Natural killer cell (primary cell): Measurements from ENCODE around the gene NAP1L1. TPM values are rescaled to one million over a fixed set of nuclear protein-coding genes. Genes with fewer than 3 reads are reported as not detected.

Source experiments
- ATAC-seq, 3 donors: fragments of 150-1000 bp in 2 of 3; fragments of 200-7000 bp in 1 of 3; cut with Tn5 transposase; 1 replicate in 1 of 3; 2 replicates in 2 of 3; pipeline ENCODE4 v1.10.0; 2021; ENCODE audit warnings: mild to moderate bottlenecking in 2 of 3, moderate library complexity in 2 of 3
- DNase-seq, 2 donors: peaks; one replicate each; pipeline versions ENCODE4 v3.0.0 to v3.0.0-alpha.2; 2013 to 2021; ENCODE audit warnings: mixed read lengths in 1 of 2
- H3K27ac ChIP-seq: one replicate; pipeline ENCODE4 v1.5.1; 2013; ENCODE audit warnings: mild to moderate bottlenecking, low read length
- H3K27me3 ChIP-seq: one replicate; pipeline ENCODE4 v1.6.1; 2013; ENCODE audit warnings: low read length; ENCODE audit not compliant: control insufficient read depth, insufficient read depth
- H3K36me3 ChIP-seq: one replicate; pipeline ENCODE4 v1.6.1; 2013; ENCODE audit warnings: low read length; ENCODE audit not compliant: control insufficient read depth, insufficient read depth
- H3K4me1 ChIP-seq: one replicate; pipeline ENCODE4 v1.6.1; 2013; ENCODE audit warnings: low read length; ENCODE audit not compliant: control insufficient read depth, insufficient read depth
- H3K4me3 ChIP-seq: one replicate; pipeline ENCODE4 v1.5.1; 2013; ENCODE audit warnings: low read length
- H3K9me3 ChIP-seq: one replicate; pipeline ENCODE4 v1.6.1; 2013; ENCODE audit warnings: low read length; ENCODE audit not compliant: control insufficient read depth, insufficient read depth
- H3K27ac Mint-ChIP-seq, 2 donors: one replicate each; pipeline ENCODE4 v1.8.0; 2022; ENCODE audit warnings: mild to moderate bottlenecking in 2 of 2, mixed read lengths in 2 of 2, moderate library complexity in 1 of 2
- H3K27me3 Mint-ChIP-seq, 2 donors: one replicate each; pipeline ENCODE4 v1.8.0; 2022; ENCODE audit warnings: low read depth in 2 of 2, mixed read lengths in 2 of 2
- H3K36me3 Mint-ChIP-seq: one replicate; pipeline ENCODE4 v1.8.0; 2022; ENCODE audit warnings: mixed read lengths
- H3K4me1 Mint-ChIP-seq, 2 donors: one replicate each; pipeline ENCODE4 v1.8.0; 2022; ENCODE audit warnings: mixed read lengths in 2 of 2
- H3K4me3 Mint-ChIP-seq: one replicate; pipeline ENCODE4 v1.8.0; 2022; ENCODE audit warnings: mild to moderate bottlenecking, moderate library complexity, mixed read lengths
- H3K9me3 Mint-ChIP-seq, 2 donors: one replicate each; pipeline ENCODE4 v1.8.0; 2022; ENCODE audit warnings: mixed read lengths in 2 of 2
- WGBS: methylation state at CpG from one replicate; pipeline ENCODE4 v1.1.7; 2013; ENCODE audit warnings: missing lambda C conversion rate; ENCODE audit not compliant: insufficient coverage; 5-methylcytosine and 5-hydroxymethylcytosine counted together
- intact Hi-C: fragments of 100-400 bp; cut with micrococcal nuclease; formaldehyde crosslinking; loops from one replicate; pipeline ENCODE4 v1.14.2; 2022
- total RNA-seq, 4 donors: library from RNA; stranded (reverse); fragments of 120-200 nt in 1 of 4; gene quantifications; one replicate each; pipeline versions ENCODE4 v1.2.3 to v1.2.4, GENCODE V29; 2013 to 2022
- TF ChIP-seq, protein P1 (sequence below): fragments of 200-600 bp; IDR thresholded peaks from one replicate; pipeline ENCODE4 v1.8.0; 2022; ENCODE audit warnings: antibody characterized with exemption

Gene NAP1L1
- total RNA-seq, 3 donors from 2014 or later (not counting 1 experiment from before 2014, with no cell fraction given): 264 to 431 (median 286) TPM

DNA sequence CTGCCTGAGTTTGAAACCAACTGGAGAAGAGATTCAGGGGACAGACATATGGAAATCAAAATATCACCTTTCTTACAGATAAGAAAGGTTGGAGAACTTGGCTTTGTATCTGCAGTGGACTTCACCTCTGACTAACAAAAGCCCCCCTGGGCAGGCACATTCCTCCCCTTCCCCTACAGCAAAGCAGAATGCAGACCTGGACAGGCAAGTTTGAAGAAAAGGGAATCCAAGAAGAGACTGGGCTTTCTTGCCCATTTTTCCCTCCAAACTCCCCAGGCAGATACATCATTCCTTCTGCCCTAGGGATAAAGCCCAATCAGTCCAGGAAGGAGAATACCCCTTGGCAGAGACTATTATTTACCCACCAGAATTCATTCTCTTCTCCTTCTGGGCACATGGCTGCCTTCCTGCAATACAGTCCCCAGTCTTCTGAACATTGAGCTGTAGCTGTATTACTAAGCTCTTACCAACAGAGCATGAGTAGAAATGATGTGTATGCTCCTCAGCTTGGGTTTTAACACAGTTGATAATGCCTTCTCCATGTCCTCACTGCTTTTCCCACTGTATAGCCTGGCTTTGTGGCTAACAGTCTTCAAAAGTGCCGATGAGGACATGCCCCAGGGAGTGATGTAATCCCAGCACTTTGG is 17.4 kb upstream of the NAP1L1 start:
- no peaks in the 10 kb centered on the region for H3K36me3 ChIP-seq
- ATAC-seq: no peak
- Mint-ChIP-seq H3K9me3 (no peaks in the 10 kb centered on the region), H3K4me1 (no peaks in the 10 kb centered on the region), H3K4me3 (no peak overlapping the region), H3K36me3 (no peaks in the 10 kb centered on the region), H3K27me3 (no peaks in the 10 kb centered on the region), H3K27ac (no peak overlapping the region)
- no peaks in the 10 kb centered on the region for H3K9me3 ChIP-seq
- no peak overlapping the region for H3K4me3 ChIP-seq
- no peak overlapping the region for H3K27ac ChIP-seq
- intact Hi-C loops: no loop called here
- H3K27me3 ChIP-seq: no peaks in the 10 kb centered on the region
- DNase-seq: no peak
- TF ChIP-seq, protein P1, sequence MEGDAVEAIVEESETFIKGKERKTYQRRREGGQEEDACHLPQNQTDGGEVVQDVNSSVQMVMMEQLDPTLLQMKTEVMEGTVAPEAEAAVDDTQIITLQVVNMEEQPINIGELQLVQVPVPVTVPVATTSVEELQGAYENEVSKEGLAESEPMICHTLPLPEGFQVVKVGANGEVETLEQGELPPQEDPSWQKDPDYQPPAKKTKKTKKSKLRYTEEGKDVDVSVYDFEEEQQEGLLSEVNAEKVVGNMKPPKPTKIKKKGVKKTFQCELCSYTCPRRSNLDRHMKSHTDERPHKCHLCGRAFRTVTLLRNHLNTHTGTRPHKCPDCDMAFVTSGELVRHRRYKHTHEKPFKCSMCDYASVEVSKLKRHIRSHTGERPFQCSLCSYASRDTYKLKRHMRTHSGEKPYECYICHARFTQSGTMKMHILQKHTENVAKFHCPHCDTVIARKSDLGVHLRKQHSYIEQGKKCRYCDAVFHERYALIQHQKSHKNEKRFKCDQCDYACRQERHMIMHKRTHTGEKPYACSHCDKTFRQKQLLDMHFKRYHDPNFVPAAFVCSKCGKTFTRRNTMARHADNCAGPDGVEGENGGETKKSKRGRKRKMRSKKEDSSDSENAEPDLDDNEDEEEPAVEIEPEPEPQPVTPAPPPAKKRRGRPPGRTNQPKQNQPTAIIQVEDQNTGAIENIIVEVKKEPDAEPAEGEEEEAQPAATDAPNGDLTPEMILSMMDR: no peak
- 88% methylated on average over 1 of the region's 1 CpG for WGBS
- no peaks in the 10 kb centered on the region for H3K4me1 ChIP-seq

DNA sequence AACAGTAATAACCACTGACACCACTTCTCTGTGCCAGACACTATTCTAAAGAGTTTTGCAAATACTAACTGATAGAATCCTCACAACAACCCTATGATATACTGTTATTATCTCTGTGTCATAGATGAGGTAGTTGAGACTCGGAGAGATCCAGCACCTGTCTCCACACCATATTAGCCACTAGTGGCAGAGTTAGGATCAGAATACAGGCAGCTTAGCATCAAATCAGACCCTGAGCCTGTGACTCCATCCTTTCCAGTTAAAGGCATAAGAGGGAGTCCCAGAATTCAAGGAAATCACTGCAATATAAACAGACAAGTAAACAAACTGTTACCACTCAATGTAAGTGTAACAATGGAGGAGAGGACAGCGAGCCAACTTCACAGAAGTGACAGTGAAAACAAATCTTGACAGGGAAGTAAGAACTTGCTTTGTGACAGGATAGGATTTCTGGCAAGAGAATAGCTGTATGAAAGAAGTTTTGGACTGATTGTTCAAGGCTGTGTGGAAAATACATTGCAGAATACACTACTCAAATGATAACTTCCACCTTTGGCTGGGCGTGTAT is 11.7 kb upstream of the NAP1L1 start:
- intact Hi-C loops: no loop called here
- no peak for ATAC-seq
- H3K4me3 Mint-ChIP-seq: no peak overlapping the region
- Histone ChIP-seq H3K27me3 (no peaks in the 10 kb centered on the region), H3K4me3 (no peak overlapping the region), H3K9me3 (no peaks in the 10 kb centered on the region), H3K27ac (no peak overlapping the region), H3K36me3 (no peaks in the 10 kb centered on the region), H3K4me1 (no peaks in the 10 kb centered on the region)
- peaks cover 0 to 10% of the 10 kb centered on the region in 2 donors for H3K27me3 Mint-ChIP-seq
- H3K9me3 Mint-ChIP-seq: no peaks in the 10 kb centered on the region
- TF ChIP-seq, protein P1: no peak
- no peak for DNase-seq
- WGBS: 83% methylated on average over 1 of the region's 3 CpGs
- H3K27ac Mint-ChIP-seq: no peak overlapping the region
- H3K4me1 Mint-ChIP-seq: no peaks in the 10 kb centered on the region
- H3K36me3 Mint-ChIP-seq: no peaks in the 10 kb centered on the region

DNA sequence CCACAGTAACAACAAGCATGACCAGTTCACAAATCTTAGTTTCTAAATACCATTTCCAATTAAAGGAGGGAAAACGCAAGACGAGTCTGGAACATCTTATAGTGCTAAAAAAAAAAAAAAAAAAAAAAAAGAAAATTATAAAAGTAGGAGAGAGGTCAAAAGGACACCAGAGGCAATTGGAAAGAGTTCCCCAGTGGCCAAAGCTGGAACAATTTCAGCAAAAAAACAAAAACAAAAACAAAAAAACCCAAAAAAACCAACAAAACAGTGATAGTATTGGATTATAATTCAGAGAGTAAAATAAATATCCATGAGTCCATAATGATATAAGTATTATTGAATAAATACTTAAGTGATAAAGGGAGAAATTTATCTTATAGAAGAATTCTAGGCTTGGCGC is 10.3 kb upstream of the NAP1L1 start:
- Histone ChIP-seq H3K4me1 (no peaks in the 10 kb centered on the region), H3K36me3 (no peaks in the 10 kb centered on the region), H3K27me3 (no peaks in the 10 kb centered on the region), H3K9me3 (no peaks in the 10 kb centered on the region), H3K4me3 (no peak overlapping the region), H3K27ac (no peak overlapping the region)
- Mint-ChIP-seq H3K9me3 (no peaks in the 10 kb centered on the region), H3K36me3 (no peaks in the 10 kb centered on the region), H3K27me3 (peaks cover 0 to 10% of the 10 kb centered on the region in 2 donors), H3K4me3 (no peak overlapping the region), H3K4me1 (no peaks in the 10 kb centered on the region), H3K27ac (no peak overlapping the region)
- intact Hi-C loops: no loop called here
- whole genome bisulfite sequencing: 100% methylated on average over 1 of the region's 3 CpGs
- ATAC-seq: no peak
- no peak for DNase-seq
- TF ChIP-seq, protein P1: no peak
